Forelimb muscle (tissue), 1 donor: ENCODE data around the gene ELMOD3. TPM values are rescaled to one million over a fixed set of nuclear protein-coding genes. Genes with fewer than 3 reads are reported as not detected.
"Not testable (repeated sequence)": the region's sequence is repeated elsewhere in the genome, so short reads cannot be mapped to it uniquely, and the experiment has no call there.

Experiments used
- DNase-seq: peaks from one replicate; pipeline ENCODE4 v3.0.0-alpha.2; 2013; ENCODE audit warnings: low read depth
- polyA plus RNA-seq: library from polyadenylated mRNA; unstranded; fragments of 120-200 nt; gene quantifications from one replicate; pipeline ENCODE4 v1.2.1, GENCODE V29; 2013; ENCODE audit not compliant: insufficient read length

Gene ELMOD3
- polyA plus RNA-seq, 1 donor, result 15.5 TPM

- no peak for DNase-seq
These were observed 16.5 kb downstream of the ELMOD3 start for GRCh38 chr2:85371045-85371444.

GRCh38 chr2:85376291-85377065 lies 21.9 kb downstream of the ELMOD3 start:
- no peak for DNase-seq

GRCh38 chr2:85377083-85377482 lies 22.5 kb downstream of the ELMOD3 start:
- no peak for DNase-seq

GRCh38 chr2:85378257-85378656 lies 23.7 kb downstream of the ELMOD3 start:
- no peak for DNase-seq

GRCh38 chr2:85380048-85380447 lies 25.5 kb downstream of the ELMOD3 start:
- DNase-seq, result no peak

GRCh38 chr2:85383151-85383550 lies 28.6 kb downstream of the ELMOD3 start:
- DNase-seq, result not testable (repeated sequence)

GRCh38 chr2:85383850-85384249 lies 29.3 kb downstream of the ELMOD3 start:
- no peak for DNase-seq

GRCh38 chr2:85385746-85386145 lies 31.2 kb downstream of the ELMOD3 start:
- DNase-seq, result no peak

GRCh38 chr2:85387754-85388153 lies 33.2 kb downstream of the ELMOD3 start:
- DNase-seq, result no peak

- DNase-seq, result no peak
These were observed 34.4 kb downstream of the ELMOD3 start for GRCh38 chr2:85388878-85389538.

GRCh38 chr2:85390941-85391669 lies 36.5 kb downstream of the ELMOD3 start:
- no peak for DNase-seq

- no peak for DNase-seq
These were observed 39.3 kb downstream of the ELMOD3 start for GRCh38 chr2:85393836-85394235.

- no peak for DNase-seq
These were observed 39.7 kb downstream of the ELMOD3 start for GRCh38 chr2:85394261-85394681.

GRCh38 chr2:85394976-85395375 lies 40.4 kb downstream of the ELMOD3 start:
- no peak for DNase-seq

GRCh38 chr2:85395912-85396475 lies 41.4 kb downstream of the ELMOD3 start:
- DNase-seq, result no peak

GRCh38 chr2:85396531-85397470 lies 42.2 kb downstream of the ELMOD3 start:
- DNase-seq, result no peak

- no peak for DNase-seq
These were observed 43.4 kb downstream of the ELMOD3 start for GRCh38 chr2:85397925-85398331.

GRCh38 chr2:85398426-85399182 lies 44.0 kb downstream of the ELMOD3 start:
- no peak for DNase-seq

- no peak for DNase-seq
These were observed 44.5 kb downstream of the ELMOD3 start for GRCh38 chr2:85399183-85399455.

- DNase-seq, result no peak
These were observed 45.5 kb downstream of the ELMOD3 start for GRCh38 chr2:85400023-85400422.
